Gastroesophageal sphincter (tissue), 4 donors: ENCODE data around the gene PBX1. TPM values are rescaled to one million over a fixed set of nuclear protein-coding genes. Genes with fewer than 3 reads are reported as not detected.
A peak's percentile ranks its signal among the peaks of the same experiment; 100 is the strongest.

Source experiments
- ATAC-seq: fragments of 150-250 bp; one replicate; pipeline ENCODE4 v1.9.1; 2016; ENCODE audit warnings: mild to moderate bottlenecking, moderate library complexity
- H3K27ac ChIP-seq, 4 donors: fragments of 200-600 bp; sonication (generic) in 3 of 4; 1 replicate in 3 of 4; 2 replicates in 1 of 4; pipeline ENCODE4 v1.5.1; 2016 to 2019
- H3K27me3 ChIP-seq: fragments of 200-600 bp; sonication (generic); one replicate; pipeline ENCODE4 v1.5.1; 2019
- H3K36me3 ChIP-seq, 2 donors: fragments of 200-600 bp; sonication (generic); one replicate each; pipeline ENCODE4 v1.5.1; 2019; ENCODE audit warnings: control low read depth in 1 of 2
- H3K4me1 ChIP-seq, 3 donors: fragments of 200-600 bp; sonication (generic); 1 replicate in 2 of 3; 2 replicates in 1 of 3; pipeline ENCODE4 v1.5.1; 2016 to 2019; ENCODE audit warnings: control low read depth in 2 of 3
- H3K4me3 ChIP-seq, 2 donors: fragments of 200-600 bp; sonication (generic); one replicate each; pipeline ENCODE4 v1.5.1; 2019; ENCODE audit warnings: mild to moderate bottlenecking in 1 of 2, moderate library complexity in 1 of 2
- H3K9me3 ChIP-seq, 3 donors: fragments of 200-600 bp; sonication (generic); one replicate each; pipeline ENCODE4 v1.5.1; 2017 to 2019; ENCODE audit warnings: control low read depth in 2 of 3
- CTCF ChIP-seq, 4 experiments: fragments of 200-600 bp in 2 of 4; fragments of 450-650 bp in 2 of 4; sonication (generic) in 1 of 4; IDR thresholded peaks; one replicate each; pipeline ENCODE4 v1.5.1; 2017 to 2019; ENCODE audit warnings: antibody characterized with exemption in 4 of 4, mild to moderate bottlenecking in 2 of 4, moderate library complexity in 2 of 4
- EP300 ChIP-seq: sonication (generic); formaldehyde crosslinking; IDR thresholded peaks from one replicate; pipeline ENCODE4 v1.6.1; 2017; ENCODE audit warnings: antibody characterized with exemption, mild to moderate bottlenecking
- POLR2A ChIP-seq, 2 donors: fragments of 450-650 bp; IDR thresholded peaks; one replicate each; pipeline ENCODE4 v1.6.1; 2017; ENCODE audit warnings: antibody characterized with exemption in 2 of 2, mild to moderate bottlenecking in 2 of 2, moderate library complexity in 1 of 2
- POLR2AphosphoS5 ChIP-seq: sonication (generic); formaldehyde crosslinking; IDR thresholded peaks from one replicate; pipeline ENCODE4 v1.6.1; 2017; ENCODE audit warnings: antibody characterized with exemption
- WGBS, 2 donors: methylation state at CpG; one replicate each; pipeline ENCODE4 v1.1.5; 2018; ENCODE audit warnings: low coverage in 1 of 2; 5-methylcytosine and 5-hydroxymethylcytosine counted together
- total RNA-seq, 4 donors: library from RNA; depleted of rRNA; stranded (reverse); fragments of >200 nt; gene quantifications; one replicate each; pipeline ENCODE4 v1.1.0, GENCODE V29; 2016

The PBX1 gene
- total RNA-seq, 4 donors from 2014 or later = 75.8 to 177 (median 140) TPM

- TF ChIP-seq EP300 (no peak), CTCF (IDR thresholded peaks at IDR 0.05) (no peak), POLR2AphosphoS5 (no peak), POLR2A (IDR thresholded peaks at IDR 0.05) (no peak)
- 45 to 48% methylated on average over 3 of the region's 3 CpGs for WGBS, 2 donors
- no peaks in the 10 kb centered on the region for H3K36me3 ChIP-seq
- peak overlapping the region in 3 of 4 donors; percentile 56 to 81 (median 65) for H3K27ac ChIP-seq
- H3K4me1 ChIP-seq = peaks cover 37 to 100% (median 40%) of the 10 kb centered on the region in 3 donors
- H3K4me3 ChIP-seq = no peak overlapping the region
- ATAC-seq = no peak
- no peaks in the 10 kb centered on the region for H3K27me3 ChIP-seq
- no peaks in the 10 kb centered on the region for H3K9me3 ChIP-seq
Measured at GRCh38 chr1:164644268-164644667, 85.3 kb downstream of the PBX1 start.

- Histone ChIP-seq H3K36me3 (no peaks in the 10 kb centered on the region), H3K27ac (peak overlapping the region; percentile 43 to 81 (median 60)), H3K27me3 (no peaks in the 10 kb centered on the region), H3K4me3 (no peak overlapping the region), H3K4me1 (peaks cover 32 to 100% (median 35%) of the 10 kb centered on the region in 3 donors), H3K9me3 (no peaks in the 10 kb centered on the region)
- TF ChIP-seq CTCF (IDR thresholded peaks at IDR 0.05) (no peak), POLR2AphosphoS5 (peak; percentile 34)
- ATAC-seq = peak; percentile 10
- WGBS, 2 donors = 13 to 18% methylated on average over 4 to 6 of the region's 6 CpGs
Measured at GRCh38 chr1:164644774-164645644, 86.0 kb downstream of the PBX1 start.

- Histone ChIP-seq H3K27me3 (no peaks in the 10 kb centered on the region), H3K36me3 (no peaks in the 10 kb centered on the region), H3K4me1 (peaks cover 30 to 100% (median 30%) of the 10 kb centered on the region in 3 donors), H3K27ac (peak overlapping the region in 3 of 4 donors; percentile 31 to 81 (median 65)), H3K9me3 (no peaks in the 10 kb centered on the region), H3K4me3 (no peak overlapping the region)
- 80 to 90% methylated on average over 2 of the region's 2 CpGs for WGBS, 2 donors
- no peak for TF ChIP-seq POLR2A (IDR thresholded peaks at IDR 0.05)
- TF ChIP-seq EP300 = no peak
- TF ChIP-seq CTCF (IDR thresholded peaks at IDR 0.05) = no peak
- TF ChIP-seq POLR2AphosphoS5 = no peak
- ATAC-seq = no peak
Measured at GRCh38 chr1:164645921-164646320, 86.9 kb downstream of the PBX1 start.

GRCh38 chr1:164647211-164647610 lies 88.2 kb downstream of the PBX1 start:
- Histone ChIP-seq H3K4me1 (peaks cover 27 to 100% (median 31%) of the 10 kb centered on the region in 3 donors), H3K9me3 (no peaks in the 10 kb centered on the region), H3K27me3 (no peaks in the 10 kb centered on the region), H3K36me3 (no peaks in the 10 kb centered on the region), H3K4me3 (no peak overlapping the region), H3K27ac (peak overlapping the region; percentile 12 to 81 (median 44))
- TF ChIP-seq POLR2A (IDR thresholded peaks at IDR 0.05) (no peak), EP300 (no peak), POLR2AphosphoS5 (no peak)
- ATAC-seq = no peak
- 26 to 49% methylated on average over 5 to 6 of the region's 6 CpGs for WGBS, 2 donors

GRCh38 chr1:164648636-164649035 lies 89.7 kb downstream of the PBX1 start:
- peak overlapping the region in 3 of 4 donors; percentile 55 to 81 (median 74) for H3K27ac ChIP-seq

More at GRCh38 chr1:164648636-164649035, 89.7 kb downstream of the PBX1 start:
- Histone ChIP-seq H3K36me3 (no peaks in the 10 kb centered on the region), H3K9me3 (no peaks in the 10 kb centered on the region), H3K4me1 (peaks cover 20 to 100% (median 33%) of the 10 kb centered on the region in 3 donors), H3K4me3 (no peak overlapping the region), H3K27me3 (no peaks in the 10 kb centered on the region)
- no peak for ATAC-seq
- TF ChIP-seq EP300 (no peak), POLR2A (IDR thresholded peaks at IDR 0.05) (no peak), POLR2AphosphoS5 (no peak), CTCF (IDR thresholded peaks at IDR 0.05) (no peak)
- WGBS, 2 donors = 20 to 21% methylated on average over 2 of the region's 2 CpGs
